Ishikawa (cell line): ENCODE measurements around the gene CD27.

Experiments used
- CEBPB ChIP-seq: IDR thresholded peaks from 2 replicates; pipeline ENCODE4 v1.6.1; 2012
- CREB1 ChIP-seq: IDR thresholded peaks from 2 replicates; pipeline ENCODE4 v1.6.1; 2012; ENCODE audit warnings: low read depth
- EGR1 ChIP-seq: IDR thresholded peaks from 2 replicates; pipeline ENCODE4 v1.6.1; 2012
- EP300 ChIP-seq: IDR thresholded peaks from 2 replicates; pipeline ENCODE4 v1.6.1; 2012; ENCODE audit warnings: borderline replicate concordance
- FOXM1 ChIP-seq: IDR thresholded peaks from 2 replicates; pipeline ENCODE4 v1.6.1; 2012; ENCODE audit warnings: low read depth, borderline replicate concordance
- MAX ChIP-seq: IDR thresholded peaks from 2 replicates; pipeline ENCODE4 v1.6.1; 2012
- NFIC ChIP-seq: IDR thresholded peaks from 2 replicates; pipeline ENCODE4 v1.6.1; 2012
- RAD21 ChIP-seq: IDR thresholded peaks from 2 replicates; pipeline ENCODE4 v1.6.1; 2012; ENCODE audit warnings: low read depth
- REST ChIP-seq: IDR thresholded peaks from 2 replicates; pipeline ENCODE4 v1.6.1; 2012; ENCODE audit warnings: low read depth, mild to moderate bottlenecking
- TAF1 ChIP-seq: IDR thresholded peaks from 2 replicates; pipeline ENCODE4 v1.6.1; 2012; ENCODE audit warnings: low read depth, mild to moderate bottlenecking
- TCF12 ChIP-seq: IDR thresholded peaks from 2 replicates; pipeline ENCODE4 v1.6.1; 2012; ENCODE audit warnings: low read depth
- TEAD4 ChIP-seq: IDR thresholded peaks from 2 replicates; pipeline ENCODE4 v1.6.1; 2012
- USF1 ChIP-seq: IDR thresholded peaks from 2 replicates; pipeline ENCODE4 v1.6.1; 2012
- YY1 ChIP-seq: IDR thresholded peaks from 2 replicates; pipeline ENCODE4 v1.6.1; 2012; ENCODE audit warnings: low read depth
- ZBTB7A ChIP-seq: IDR thresholded peaks from 2 replicates; pipeline ENCODE4 v1.6.1; 2012; ENCODE audit warnings: low read depth

The CD27 gene

GRCh38 chr12:6450869-6451347, 6.2 kb downstream of the CD27 start:
- no peak for TF ChIP-seq CEBPB

GRCh38 chr12:6451348-6452244, 6.8 kb downstream of the CD27 start, which contains the start of gene TAPBPL:
Gene TAPBPL (plus strand): TSS chr12:6452042. CDS start chr12:6452249, 207 bp downstream.
- TF ChIP-seq NFIC (no peak), ZBTB7A (no peak), RAD21 (no peak), CEBPB (no peak), TEAD4 (no peak), YY1 (no peak)

- TF ChIP-seq FOXM1 = no peak
- no peak for TF ChIP-seq TAF1
- no peak for TF ChIP-seq TEAD4
- TF ChIP-seq YY1 = no peak
- TF ChIP-seq EP300 = no peak
- no peak for TF ChIP-seq MAX
- no peak for TF ChIP-seq NFIC
- TF ChIP-seq ZBTB7A = no peak
- no peak for TF ChIP-seq TCF12
- TF ChIP-seq RAD21 = no peak
- TF ChIP-seq EGR1 = no peak
Observed at GRCh38 chr12:6452245-6452943, 7.6 kb downstream of the CD27 start.

GRCh38 chr12:6452944-6453630, 8.3 kb downstream of the CD27 start:
- TF ChIP-seq CREB1 (no peak), TAF1 (no peak), MAX (no peak), EP300 (no peak), TCF12 (no peak), REST (no peak), USF1 (no peak), RAD21 (no peak), NFIC (no peak), EGR1 (no peak), FOXM1 (no peak), ZBTB7A (no peak), CEBPB (no peak), TEAD4 (no peak), YY1 (no peak)

- TF ChIP-seq YY1 = no peak
- no peak for TF ChIP-seq TAF1
- TF ChIP-seq EGR1 = no peak
- TF ChIP-seq FOXM1 = no peak
- no peak for TF ChIP-seq NFIC
- TF ChIP-seq REST = no peak
- no peak for TF ChIP-seq CREB1
- no peak for TF ChIP-seq EP300
- TF ChIP-seq CEBPB = no peak
- no peak for TF ChIP-seq TCF12
- no peak for TF ChIP-seq RAD21
- no peak for TF ChIP-seq USF1
- no peak for TF ChIP-seq MAX
- no peak for TF ChIP-seq ZBTB7A
- TF ChIP-seq TEAD4 = no peak
Observed at GRCh38 chr12:6457220-6457945, 12.6 kb downstream of the CD27 start.
